MCF 10A (cell line): ENCODE results near the gene LRRC57. TPM values are rescaled to one million over a fixed set of nuclear protein-coding genes. Genes with fewer than 3 reads are reported as not detected.

ENCODE experiments used
- BruUV-seq: library from RNA; stranded (reverse); fragments of 400-500 nt; replicated peaks from 2 replicates; lab custom pipeline; 2021; lab: Mats Ljungman, UMichigan
- CTCF ChIA-PET: fragments of 300-600 bp; sonication (Branson Sonifier 250); formaldehyde crosslinking; extraction: SDS; loops from one replicate; lab custom pipeline; 2021; ENCODE audit warnings: antibody characterized with exemption, inconsistent platforms; lab: Yijun Ruan, JAX
- POLR2A ChIA-PET: fragments of 300-600, 350-650 bp; sonication (Branson Sonifier 250); formaldehyde crosslinking; extraction: SDS; loops from one replicate; lab custom pipeline; 2020; ENCODE audit warnings: antibody characterized with exemption, inconsistent platforms; lab: Yijun Ruan, JAX
- DNase-seq: peaks from one replicate; pipeline ENCODE4 v3.0.0-alpha.2; 2018; ENCODE audit not compliant: unreplicated experiment
- H3K27ac Mint-ChIP-seq: one replicate; pipeline ENCODE4 v1.8.0; 2022; ENCODE audit warnings: mild to moderate bottlenecking, low read depth, mixed read lengths; ENCODE audit not compliant: unreplicated experiment
- H3K27me3 Mint-ChIP-seq: one replicate; pipeline ENCODE4 v1.8.0; 2022; ENCODE audit warnings: mixed read lengths; ENCODE audit not compliant: insufficient read depth, unreplicated experiment
- H3K36me3 Mint-ChIP-seq: one replicate; pipeline ENCODE4 v1.8.0; 2022; ENCODE audit warnings: mild to moderate bottlenecking, moderate library complexity, mixed read lengths; ENCODE audit not compliant: insufficient read depth, unreplicated experiment
- H3K4me1 Mint-ChIP-seq: one replicate; pipeline ENCODE4 v1.8.0; 2022; ENCODE audit warnings: mixed read lengths; ENCODE audit not compliant: insufficient read depth, unreplicated experiment
- H3K4me3 Mint-ChIP-seq: one replicate; pipeline ENCODE4 v1.8.0; 2022; ENCODE audit warnings: mild to moderate bottlenecking, moderate library complexity, mixed read lengths; ENCODE audit not compliant: unreplicated experiment
- H3K9me3 Mint-ChIP-seq: one replicate; pipeline ENCODE4 v1.8.0; 2022; ENCODE audit warnings: mixed read lengths; ENCODE audit not compliant: unreplicated experiment
- CTCF ChIP-seq: fragments of 200-600 bp; IDR thresholded peaks from one replicate; pipeline ENCODE4 v1.8.0; 2022; ENCODE audit warnings: antibody characterized with exemption, mild to moderate bottlenecking; ENCODE audit not compliant: unreplicated experiment
- intact Hi-C: fragments of 100-400 bp; cut with micrococcal nuclease; formaldehyde crosslinking; loops from 2 replicates; pipeline ENCODE4 v1.14.1; 2022
- total RNA-seq: library from RNA; stranded (reverse); gene quantifications from 2 replicates; pipeline ENCODE4 v1.2.3, GENCODE V29; 2022

The LRRC57 gene
- total RNA-seq, 1 experiment from 2014 or later, result 18.3 TPM

- no peak for TF ChIP-seq CTCF
- intact Hi-C loops, result no loop called here
- Mint-ChIP-seq H3K27ac (no peak overlapping the region), H3K9me3 (no peaks in the 10 kb centered on the region), H3K4me1 (no peaks in the 10 kb centered on the region), H3K4me3 (no peak overlapping the region), H3K36me3 (no peaks in the 10 kb centered on the region), H3K27me3 (no peaks in the 10 kb centered on the region)
- CTCF ChIA-PET, result interaction anchor here (0.6 to 1.0 kb wide), 2 partner anchors 32 to 46 kb away, joined by 3 to 4 read pairs; no protein-coding TSS in a partner anchor
- BruUV-seq, result no TSS peak
- POLR2A ChIA-PET, result no interaction called here
- DNase-seq, result no peak
Measured at GRCh38 chr15:42593143-42593542, 44.5 kb upstream of the LRRC57 start.

GRCh38 chr15:42592716-42593115 lies 44.1 kb upstream of the LRRC57 start:
- TF ChIP-seq CTCF, result no peak
- H3K27ac Mint-ChIP-seq, result no peak overlapping the region
- H3K4me3 Mint-ChIP-seq, result no peak overlapping the region
- DNase-seq, result no peak
- no peaks in the 10 kb centered on the region for H3K4me1 Mint-ChIP-seq
- intact Hi-C loops, result no loop called here
- BruUV-seq, result no TSS peak
- H3K36me3 Mint-ChIP-seq, result no peaks in the 10 kb centered on the region
- ChIA-PET CTCF (interaction anchor here (0.5 to 0.7 kb wide), 3 partner anchors 453 to 1523 kb away, joined by 3 read pairs; no protein-coding TSS in a partner anchor), POLR2A (no interaction called here)
- no peaks in the 10 kb centered on the region for H3K9me3 Mint-ChIP-seq
- no peaks in the 10 kb centered on the region for H3K27me3 Mint-ChIP-seq

GRCh38 chr15:42591238-42591934 lies 42.8 kb upstream of the LRRC57 start:
- peak; percentile 28 for DNase-seq
- no peaks in the 10 kb centered on the region for H3K9me3 Mint-ChIP-seq
- intact Hi-C loops, result no loop called here
- H3K27me3 Mint-ChIP-seq, result no peaks in the 10 kb centered on the region
- ChIA-PET CTCF (interaction anchor here (0.6 to 0.7 kb wide), 2 partner anchors 355 to 360 kb away, joined by 4 read pairs; no protein-coding TSS in a partner anchor), POLR2A (interaction anchor here (0.6 to 0.9 kb wide), 3 partner anchors 9 to 82 kb away, joined by 3 read pairs; no protein-coding TSS in a partner anchor)
- H3K27ac Mint-ChIP-seq, result no peak overlapping the region
- no peaks in the 10 kb centered on the region for H3K4me1 Mint-ChIP-seq
- H3K36me3 Mint-ChIP-seq, result no peaks in the 10 kb centered on the region
- no TSS peak for BruUV-seq
- H3K4me3 Mint-ChIP-seq, result no peak overlapping the region
- TF ChIP-seq CTCF, result peak; percentile 22

GRCh38 chr15:42590619-42591237 lies 42.1 kb upstream of the LRRC57 start:
- BruUV-seq, result no TSS peak
- DNase-seq, result no peak
- H3K4me1 Mint-ChIP-seq, result no peaks in the 10 kb centered on the region
- no peak overlapping the region for H3K4me3 Mint-ChIP-seq
- POLR2A ChIA-PET, result no interaction called here
- TF ChIP-seq CTCF, result no peak
- H3K27ac Mint-ChIP-seq, result no peak overlapping the region
- H3K36me3 Mint-ChIP-seq, result no peaks in the 10 kb centered on the region
- H3K9me3 Mint-ChIP-seq, result no peaks in the 10 kb centered on the region
- CTCF ChIA-PET, result interaction anchor here (0.6 kb wide), 1 partner anchor 360 kb away, joined by 4 read pairs; no protein-coding TSS in a partner anchor
- no peaks in the 10 kb centered on the region for H3K27me3 Mint-ChIP-seq
- intact Hi-C loops, result no loop called here
